Germinal center (tissue), 1 donor: Measurements from ENCODE around the gene ARAP3.
"Not testable (repeated sequence)": the region's sequence is repeated elsewhere in the genome, so short reads cannot be mapped to it uniquely, and the experiment has no call there.

Experiments
- DNase-seq: peaks from one replicate; pipeline ENCODE4 v3.0.0; 2012; ENCODE audit warnings: mixed read lengths, low spot score

ARAP3 gene

DNA sequence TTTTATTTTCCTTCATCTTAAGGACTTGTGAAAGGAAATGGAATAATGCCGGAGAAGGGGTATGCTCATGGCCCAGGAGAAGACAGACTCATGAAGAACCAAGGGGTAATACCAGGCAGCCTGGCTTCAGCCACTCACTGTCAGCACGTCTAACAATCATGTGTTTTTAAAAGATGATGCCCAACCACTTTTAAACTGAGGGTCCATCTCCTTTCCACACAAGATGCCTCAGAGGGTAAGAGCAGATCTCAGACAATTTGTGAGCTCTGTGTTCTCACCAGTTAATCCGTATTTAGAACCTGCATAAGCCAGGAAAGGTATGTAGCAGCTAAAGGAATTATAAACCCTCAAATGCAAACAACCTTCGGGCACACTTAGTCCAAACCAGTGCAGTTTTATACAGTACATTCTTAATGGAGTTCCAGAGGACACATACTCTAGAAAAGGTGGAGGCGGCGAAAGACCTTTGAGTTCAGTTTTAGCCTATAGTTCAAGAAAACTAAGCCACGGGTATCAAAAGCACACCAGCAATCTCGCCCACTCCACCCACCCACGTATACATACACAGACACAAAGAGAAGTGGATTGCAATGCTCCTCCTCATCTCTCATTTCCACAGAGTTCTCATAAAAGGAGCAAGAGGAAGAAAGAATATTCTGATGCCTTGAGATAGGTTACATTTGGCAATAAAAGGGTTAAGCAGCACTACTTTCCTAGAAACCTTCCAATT lies 65.9 kb downstream of the ARAP3 start:
- DNase-seq, result no peak

DNA sequence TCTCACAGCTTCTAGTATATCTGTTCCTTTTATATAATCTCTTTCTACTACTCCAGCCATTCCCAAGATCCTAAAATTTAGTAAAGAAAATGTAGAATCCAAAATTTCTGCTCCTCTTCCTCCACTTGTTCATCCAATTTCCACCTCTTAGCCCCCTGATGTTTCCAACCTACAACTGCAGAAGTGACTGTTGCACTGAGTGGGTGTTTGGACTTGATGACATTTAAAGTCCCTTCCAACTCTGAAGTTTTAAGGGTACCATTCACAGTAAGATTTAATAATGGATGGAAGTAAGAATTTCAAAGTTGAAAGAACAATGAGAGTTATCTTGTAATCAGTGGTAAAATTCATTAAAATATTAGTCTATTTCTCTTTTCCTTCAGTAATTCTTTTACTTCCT lies 68.7 kb downstream of the ARAP3 start:
- no peak for DNase-seq

- DNase-seq, result no peak
Observed at GRCh38 chr5:141611289-141611688, 70.7 kb downstream of the ARAP3 start.

- not testable (repeated sequence) for DNase-seq
Observed at GRCh38 chr5:141609921-141610320, 72.1 kb downstream of the ARAP3 start.

DNA sequence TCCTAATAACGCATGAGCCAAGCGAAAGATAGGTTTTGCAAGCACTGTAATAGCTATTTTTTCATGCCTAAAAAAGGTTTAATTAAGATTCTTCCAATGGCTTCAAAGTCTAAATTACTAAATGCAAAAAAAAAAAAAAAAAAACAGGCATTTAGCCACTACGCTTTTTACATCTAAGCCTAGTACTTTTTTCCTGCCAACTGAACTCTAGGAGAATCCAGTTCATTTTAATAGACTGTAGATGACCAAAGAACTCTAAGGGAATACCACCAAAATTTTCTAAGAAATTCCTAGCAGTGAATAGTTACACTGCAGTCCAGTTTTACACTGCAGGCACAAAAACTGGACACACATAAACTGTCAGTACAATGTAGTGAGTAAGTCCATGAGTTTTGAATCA lies 73.0 kb downstream of the ARAP3 start:
- no peak for DNase-seq

GRCh38 chr5:141608557-141608956 lies 73.5 kb downstream of the ARAP3 start:
- no peak for DNase-seq

DNA sequence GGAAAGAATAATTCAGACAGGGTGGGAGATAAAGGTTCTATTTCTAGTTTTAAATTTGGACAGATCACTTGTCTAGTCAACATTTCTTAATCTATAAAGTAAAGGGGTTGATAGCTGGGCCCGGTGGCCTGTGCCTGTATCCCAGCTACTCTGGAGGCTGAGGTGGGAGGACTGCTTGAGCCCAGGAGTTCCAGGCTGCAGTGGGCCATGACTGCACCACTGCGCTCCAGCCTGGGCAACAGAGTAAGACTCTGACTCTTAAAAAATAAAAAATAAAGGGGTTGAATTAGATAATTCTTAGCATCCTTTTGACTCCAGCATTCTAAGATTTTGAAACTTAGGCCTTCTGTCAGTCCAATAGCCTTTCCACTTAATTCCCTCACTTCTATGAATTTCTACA lies 74.0 kb downstream of the ARAP3 start:
- DNase-seq, result no peak

DNA sequence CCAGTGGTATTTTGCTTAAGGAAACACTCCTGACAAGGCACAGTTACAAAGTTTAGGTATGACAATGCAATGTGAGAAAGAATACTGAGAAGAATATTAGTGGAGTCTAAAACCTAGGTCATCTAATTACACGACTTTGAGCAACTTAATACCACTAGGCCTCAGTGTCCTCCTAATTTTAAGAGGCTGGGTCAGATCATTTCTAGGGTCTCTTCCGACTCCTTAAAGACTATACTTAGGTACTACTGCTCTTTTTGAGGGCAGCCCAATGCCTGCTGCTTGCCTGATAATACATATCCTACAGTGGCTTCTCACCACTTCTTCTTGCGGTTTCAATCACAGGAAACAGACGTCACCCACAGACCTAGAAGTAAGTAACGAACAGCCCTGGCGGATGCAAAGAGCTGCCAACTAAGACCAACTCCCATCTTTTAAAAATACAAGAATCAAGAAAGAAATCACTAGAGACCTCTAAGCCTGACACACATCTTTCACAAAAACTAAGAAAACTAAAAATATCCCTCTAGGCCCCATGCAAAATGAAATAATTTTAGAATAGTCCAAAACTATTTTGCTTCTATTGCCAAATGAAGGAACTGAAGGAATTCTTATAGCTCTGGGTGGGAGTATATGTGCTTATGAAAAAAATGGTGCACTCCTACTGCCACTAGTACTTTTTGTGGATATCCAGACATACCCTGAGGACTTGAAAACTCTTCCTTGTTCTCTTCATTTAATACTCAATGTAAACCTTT lies 76.3 kb downstream of the ARAP3 start:
- DNase-seq, result peak; percentile 50

GRCh38 chr5:141603923-141604717 lies 77.9 kb downstream of the ARAP3 start:
- DNase-seq, result no peak
